Erythroblast (primary cell): Measurements from ENCODE around the gene CASZ1.

Experiments
- GATA1 ChIP-seq: IDR thresholded peaks from 2 replicates; pipeline ENCODE4 v1.6.1; 2011; ENCODE audit warnings: low read depth, mild to moderate bottlenecking, control low read depth, low read length, moderate library complexity
- POLR2A ChIP-seq: IDR thresholded peaks from 2 replicates; pipeline ENCODE4 v1.6.1; 2011; ENCODE audit warnings: mild to moderate bottlenecking, low read length

DNA sequence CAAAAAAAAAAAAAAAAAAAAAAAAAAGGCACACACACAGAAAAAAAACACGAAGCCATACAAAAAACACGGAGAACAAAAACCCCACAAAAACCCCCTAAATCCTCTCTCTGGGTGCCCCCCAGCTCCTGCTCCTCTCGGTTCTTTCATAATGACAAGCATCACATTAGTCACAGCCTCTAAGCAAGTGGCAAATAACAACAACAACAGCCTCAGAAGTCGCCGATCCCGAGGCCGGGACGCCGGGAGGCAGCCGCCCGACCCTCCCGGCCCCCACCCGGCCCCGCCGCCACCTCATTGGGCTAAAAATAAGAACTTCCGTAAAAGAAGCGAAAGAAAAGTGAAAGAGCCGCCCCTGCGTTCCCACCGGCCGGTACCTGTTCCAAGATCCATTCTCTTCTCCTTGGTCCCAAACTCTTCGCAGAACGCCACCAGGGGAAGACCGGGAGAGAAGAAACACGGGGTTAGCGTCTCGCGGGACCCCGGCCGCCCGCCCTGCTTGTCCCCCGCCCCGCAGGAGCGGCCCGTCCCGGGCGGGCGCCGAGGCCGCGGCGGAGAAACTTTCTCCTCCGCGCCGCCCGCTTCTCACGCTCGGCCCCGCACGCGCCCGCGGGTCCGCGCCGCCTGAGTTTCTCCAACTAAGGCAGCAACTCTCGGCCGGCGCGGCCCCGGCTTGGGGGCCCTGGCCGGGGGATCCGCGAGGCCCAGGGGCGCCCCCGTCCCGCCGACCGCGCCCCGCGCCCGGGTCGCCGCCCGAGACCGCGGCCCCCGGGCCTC is 102.8 kb downstream of the CASZ1 start:
- TF ChIP-seq POLR2A = no peak
- no peak for TF ChIP-seq GATA1
